HEK293 (cell line): ENCODE results near the gene MAN2B2.

Experiments
- CTCF ChIA-PET: fragments of 350-600 bp; formaldehyde crosslinking; extraction: SDS; loops from one replicate; lab custom pipeline; 2021; ENCODE audit warnings: antibody characterized with exemption; lab: Yijun Ruan, JAX
- POLR2A ChIA-PET: fragments of 300-600 bp; formaldehyde crosslinking; extraction: SDS; loops from one replicate; lab custom pipeline; 2020; ENCODE audit warnings: antibody characterized with exemption, inconsistent platforms; lab: Yijun Ruan, JAX
- H3K27ac ChIP-seq: fragments of 200-500 bp; sonication (Bioruptor generic); 2 replicates; pipeline ENCODE4 v1.5.1; 2014; ENCODE audit warnings: low read depth, low read length, control low read depth, inconsistent platforms; ENCODE audit errors: extremely low read depth
- H3K36me3 ChIP-seq, 2 experiments: fragments of 200-500 bp in 1 of 2; sonication (Bioruptor generic) in 1 of 2; 1 replicate in 1 of 2; 2 replicates in 1 of 2; pipeline ENCODE4 v1.5.1; 2014 to 2017; ENCODE audit warnings: inconsistent platforms in 2 of 2, low read length in 2 of 2; ENCODE audit not compliant: control insufficient read depth in 2 of 2, insufficient read depth in 1 of 2
- H3K4me1 ChIP-seq: fragments of 200-500 bp; sonication (Bioruptor generic); 2 replicates; pipeline ENCODE4 v1.5.1; 2014; ENCODE audit warnings: mild to moderate bottlenecking, low read length, inconsistent platforms; ENCODE audit not compliant: control insufficient read depth, insufficient read depth
- H3K4me3 ChIP-seq: 2 replicates; pipeline ENCODE4 v1.5.1; 2011; ENCODE audit warnings: low read depth, mild to moderate bottlenecking, control low read depth, low read length, moderate library complexity
- H3K9me3 ChIP-seq: fragments of 200-500 bp; sonication (Bioruptor generic); 2 replicates; pipeline ENCODE4 v1.5.1; 2014; ENCODE audit warnings: low read depth, low read length, inconsistent platforms; ENCODE audit not compliant: control insufficient read depth, insufficient read depth
- CTCF ChIP-seq: fragments of 450-650 bp; formaldehyde crosslinking; IDR thresholded peaks from 2 replicates; pipeline ENCODE4 v1.5.1; 2016; ENCODE audit warnings: missing biosample characterization, missing genetic modification characterization
- GLI4 ChIP-seq: fragments of 450-650 bp; formaldehyde crosslinking; IDR thresholded peaks from 2 replicates; pipeline ENCODE4 v1.5.1; 2016; ENCODE audit warnings: missing biosample characterization, missing genetic modification characterization
- INSM2 ChIP-seq: fragments of 450-650 bp; formaldehyde crosslinking; IDR thresholded peaks from 2 replicates; pipeline ENCODE4 v1.5.1; 2016; ENCODE audit warnings: missing biosample characterization, missing genetic modification characterization
- KLF9 ChIP-seq: fragments of 450-650 bp; formaldehyde crosslinking; IDR thresholded peaks from 2 replicates; pipeline ENCODE4 v1.5.1; 2016; ENCODE audit warnings: missing biosample characterization, missing genetic modification characterization, low read depth
- PRDM4 ChIP-seq: fragments of 450-650 bp; formaldehyde crosslinking; IDR thresholded peaks from 2 replicates; pipeline ENCODE4 v1.5.1; 2017; ENCODE audit warnings: missing biosample characterization, missing genetic modification characterization
- SALL2 ChIP-seq: fragments of 450-650 bp; formaldehyde crosslinking; IDR thresholded peaks from 2 replicates; pipeline ENCODE4 v1.5.0; 2017; ENCODE audit warnings: missing biosample characterization, mild to moderate bottlenecking, missing genetic modification characterization, borderline replicate concordance
- SETDB1 ChIP-seq: IDR thresholded peaks from one replicate; pipeline ENCODE4 v1.6.1; 2017; ENCODE audit warnings: mild to moderate bottlenecking, low read length, moderate library complexity, mixed read lengths; ENCODE audit not compliant: insufficient read length
- TRIM28 ChIP-seq: IDR thresholded peaks from 2 replicates; pipeline ENCODE4 v1.6.1; 2011; ENCODE audit warnings: low read length, control low read depth, borderline replicate concordance
- ZBTB1 ChIP-seq: fragments of 450-650 bp; formaldehyde crosslinking; IDR thresholded peaks from 2 replicates; pipeline ENCODE4 v1.5.1; 2016; ENCODE audit warnings: missing biosample characterization, missing genetic modification characterization
- ZBTB20 ChIP-seq: fragments of 450-650 bp; formaldehyde crosslinking; IDR thresholded peaks from 2 replicates; pipeline ENCODE4 v1.5.1; 2016; ENCODE audit warnings: missing biosample characterization, missing genetic modification characterization
- ZNF114 ChIP-seq: fragments of 450-650 bp; formaldehyde crosslinking; IDR thresholded peaks from 2 replicates; pipeline ENCODE4 v1.5.0; 2017; ENCODE audit warnings: missing biosample characterization, missing genetic modification characterization
- ZNF138 ChIP-seq: fragments of 450-650 bp; formaldehyde crosslinking; IDR thresholded peaks from 2 replicates; pipeline ENCODE4 v1.5.1; 2016; ENCODE audit warnings: missing biosample characterization, missing genetic modification characterization, borderline replicate concordance
- ZNF175 ChIP-seq: fragments of 450-650 bp; formaldehyde crosslinking; IDR thresholded peaks from 2 replicates; pipeline ENCODE4 v1.5.1; 2016; ENCODE audit warnings: missing biosample characterization, missing genetic modification characterization
- ZNF23 ChIP-seq: fragments of 450-650 bp; formaldehyde crosslinking; IDR thresholded peaks from 2 replicates; pipeline ENCODE4 v1.5.1; 2016; ENCODE audit warnings: missing biosample characterization, missing genetic modification characterization, borderline replicate concordance
- ZNF398 ChIP-seq: fragments of 450-650 bp; formaldehyde crosslinking; IDR thresholded peaks from 2 replicates; pipeline ENCODE4 v1.5.1; 2017; ENCODE audit warnings: missing biosample characterization, missing genetic modification characterization
- ZNF449 ChIP-seq: fragments of 450-650 bp; formaldehyde crosslinking; IDR thresholded peaks from 2 replicates; pipeline ENCODE4 v1.5.1; 2017; ENCODE audit warnings: missing biosample characterization, mild to moderate bottlenecking, missing genetic modification characterization, moderate library complexity
- ZNF596 ChIP-seq: fragments of 450-650 bp; IDR thresholded peaks from 2 replicates; pipeline ENCODE4 v1.5.0; 2018; ENCODE audit warnings: missing biosample characterization, mild to moderate bottlenecking, missing genetic modification characterization, moderate library complexity
- ZNF624 ChIP-seq: fragments of 450-650 bp; formaldehyde crosslinking; IDR thresholded peaks from 2 replicates; pipeline ENCODE4 v1.5.1; 2017; ENCODE audit warnings: missing biosample characterization, missing genetic modification characterization
- ZNF645 ChIP-seq: fragments of 450-650 bp; formaldehyde crosslinking; IDR thresholded peaks from 2 replicates; pipeline ENCODE4; 2016; ENCODE audit warnings: missing biosample characterization, missing genetic modification characterization
- ZNF670 ChIP-seq: fragments of 450-650 bp; formaldehyde crosslinking; IDR thresholded peaks from 2 replicates; pipeline ENCODE4 v1.5.1; 2016; ENCODE audit warnings: missing biosample characterization, missing genetic modification characterization, low read depth
- ZNF785 ChIP-seq: fragments of 450-650 bp; formaldehyde crosslinking; IDR thresholded peaks from 2 replicates; pipeline ENCODE4 v1.5.1; 2016; ENCODE audit warnings: missing biosample characterization, missing genetic modification characterization
- ZNF791 ChIP-seq: fragments of 450-650 bp; formaldehyde crosslinking; IDR thresholded peaks from 2 replicates; pipeline ENCODE4 v1.5.1; 2016; ENCODE audit warnings: missing biosample characterization, missing genetic modification characterization

The MAN2B2 gene

GRCh38 chr4:6576932-6577331 lies 1.9 kb downstream of the MAN2B2 start:
- POLR2A ChIA-PET: no interaction called here
- H3K4me1 ChIP-seq: no peaks in the 10 kb centered on the region
- TF ChIP-seq SETDB1 (no peak), INSM2 (tag by site-specific recombination) (no peak)
- CTCF ChIA-PET: no interaction called here
- H3K27ac ChIP-seq: no peak overlapping the region
- no peaks in the 10 kb centered on the region for H3K9me3 ChIP-seq
- no peak overlapping the region for H3K4me3 ChIP-seq
- H3K36me3 ChIP-seq: peaks cover 6 to 37% of the 10 kb centered on the region in 2 experiments; a peak in 2 of 3 replicates

- no peak overlapping the region for H3K4me3 ChIP-seq
- ChIA-PET POLR2A (no interaction called here), CTCF (no interaction called here)
- no peaks in the 10 kb centered on the region for H3K4me1 ChIP-seq
- no peaks in the 10 kb centered on the region for H3K9me3 ChIP-seq
- no peak for TF ChIP-seq ZNF791 (tag by site-specific recombination)
- TF ChIP-seq ZNF23: no peak
- no peak for TF ChIP-seq ZNF596
- no peak for TF ChIP-seq ZNF114 (tag by site-specific recombination)
- TF ChIP-seq ZNF624 (tag by site-specific recombination): no peak
- TF ChIP-seq ZNF138 (tag by site-specific recombination): no peak
- TF ChIP-seq ZNF449 (tag by site-specific recombination): no peak
- TF ChIP-seq KLF9: no peak
- TF ChIP-seq CTCF (tag by site-specific recombination): no peak
- TF ChIP-seq ZNF645: no peak
- no peak for TF ChIP-seq SALL2
- no peak overlapping the region for H3K27ac ChIP-seq
- peaks cover 6 to 37% of the 10 kb centered on the region in 2 experiments; a peak in 2 of 3 replicates for H3K36me3 ChIP-seq
These were observed 2.4 kb downstream of the MAN2B2 start for GRCh38 chr4:6577409-6577808.

- Histone ChIP-seq H3K27ac (no peak overlapping the region), H3K36me3 (peaks cover 6 to 37% of the 10 kb centered on the region in 2 experiments; a peak in 2 of 3 replicates), H3K4me3 (no peak overlapping the region), H3K9me3 (no peaks in the 10 kb centered on the region), H3K4me1 (no peaks in the 10 kb centered on the region)
- CTCF ChIA-PET: interaction anchor here (0.6 kb wide), 1 partner anchor 32 kb away, joined by 4 read pairs; no protein-coding TSS in a partner anchor
- POLR2A ChIA-PET: no interaction called here
- TF ChIP-seq GLI4 (tag by site-specific recombination) (no peak), ZBTB1 (tag by site-specific recombination) (no peak), ZNF670 (tag by site-specific recombination) (no peak), ZBTB20 (no peak), PRDM4 (tag by site-specific recombination) (no peak), TRIM28 (no peak), ZNF398 (tag by site-specific recombination) (no peak), ZNF785 (no peak), ZNF175 (tag by site-specific recombination) (no peak)
These were observed 3.2 kb downstream of the MAN2B2 start for GRCh38 chr4:6578221-6578620.
